ENCODE measurements around the gene DDX42. TPM values are rescaled to one million over a fixed set of nuclear protein-coding genes. Genes with fewer than 3 reads are reported as not detected.
A peak's percentile ranks its signal among the peaks of the same experiment; 100 is the strongest.

The DDX42 gene
- total and polyA plus RNA-seq, 9 of the 15 experiments (the other 6 are each of a cell fraction or from before 2014, with no cell fraction given), result 16.5 to 149 (median 87.6) TPM

- no peak overlapping the region for H3K4me2 ChIP-seq (ENCODE audit: insufficient read depth, low read length)
- ChIA-PET CTCF (ENCODE audit: low intra/inter-chr PET ratio) (no interaction called here), POLR2A (interaction anchor here (0.7 to 1.4 kb wide), 5 partner anchors 15 to 429 kb away, joined by 3 to 9 read pairs (median 3); no protein-coding TSS in a partner anchor)
- H4K20me1 ChIP-seq (replicated peaks; ENCODE audit: control insufficient read depth, insufficient read depth, low read length), result no peaks in the 10 kb centered on the region
- peaks cover 5% of the 10 kb centered on the region; the same call in 1 of the 3 replicates for H3K36me3 ChIP-seq (ENCODE audit: control insufficient read depth, insufficient read depth, low read length)
- no peaks in the 10 kb centered on the region for H3K27me3 ChIP-seq (ENCODE audit: control insufficient read depth in 2 of 2, insufficient read depth in 2 of 2, low read length in 2 of 2)
- no peak for ATAC-seq
- no peak overlapping the region for H3K4me3 ChIP-seq
- H3K9ac ChIP-seq (ENCODE audit: insufficient read depth in 1 of 2, low read depth in 2 of 2, low read length in 2 of 2), result peak overlapping the region in 1 of 2 experiments; percentile 19; a peak in 2 of 4 replicates
- in situ Hi-C loops (cut with MboI) (loop anchor here (25.0 kb wide), 1 partner anchor 410 kb away; the partner anchor contains the start of gene CYB561), intact Hi-C loops (cut with micrococcal nuclease) (loop anchor here (10.0 kb wide), 2 partner anchors 223 to 413 kb away; partner anchors contain the start of gene MAP3K3)
- peaks cover 2% of the 10 kb centered on the region; the same call in 1 of the 2 replicates for H3K9me3 ChIP-seq (replicated peaks; ENCODE audit: control insufficient read depth, insufficient read depth, low read depth, low read length)
- no peak overlapping the region; the same call in 2 of the 3 replicates for H3K27ac ChIP-seq (ENCODE audit: extremely low read depth, low read depth, low read length)
- BruUV-seq (replicated peaks), result no TSS peak
- H2AFZ ChIP-seq (ENCODE audit: low read depth, low read length), result peak overlapping the region; percentile 33; the same call in 1 of the 2 replicates
- TF ChIP-seq NFIC (IDR thresholded peaks at IDR 0.05), result peak; percentile 70; the same call in 1 of the 2 replicates
- TF ChIP-seq, protein P1, sequence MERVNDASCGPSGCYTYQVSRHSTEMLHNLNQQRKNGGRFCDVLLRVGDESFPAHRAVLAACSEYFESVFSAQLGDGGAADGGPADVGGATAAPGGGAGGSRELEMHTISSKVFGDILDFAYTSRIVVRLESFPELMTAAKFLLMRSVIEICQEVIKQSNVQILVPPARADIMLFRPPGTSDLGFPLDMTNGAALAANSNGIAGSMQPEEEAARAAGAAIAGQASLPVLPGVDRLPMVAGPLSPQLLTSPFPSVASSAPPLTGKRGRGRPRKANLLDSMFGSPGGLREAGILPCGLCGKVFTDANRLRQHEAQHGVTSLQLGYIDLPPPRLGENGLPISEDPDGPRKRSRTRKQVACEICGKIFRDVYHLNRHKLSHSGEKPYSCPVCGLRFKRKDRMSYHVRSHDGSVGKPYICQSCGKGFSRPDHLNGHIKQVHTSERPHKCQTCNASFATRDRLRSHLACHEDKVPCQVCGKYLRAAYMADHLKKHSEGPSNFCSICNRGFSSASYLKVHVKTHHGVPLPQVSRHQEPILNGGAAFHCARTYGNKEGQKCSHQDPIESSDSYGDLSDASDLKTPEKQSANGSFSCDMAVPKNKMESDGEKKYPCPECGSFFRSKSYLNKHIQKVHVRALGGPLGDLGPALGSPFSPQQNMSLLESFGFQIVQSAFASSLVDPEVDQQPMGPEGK (CRISPR knock-in tag; IDR thresholded peaks at IDR 0.05; ENCODE audit: borderline replicate concordance), result no peak
- no peak for FAIRE-seq
- H3K4me1 ChIP-seq (replicated peaks in 1 of 2; ENCODE audit: control insufficient read depth in 2 of 2, insufficient read depth in 2 of 2, low read length in 2 of 2), result peaks cover 26 to 36% of the 10 kb centered on the region in 2 experiments
- no peak for DNase-seq (ENCODE audit: extremely low read depth in 1 of 4, low spot score in 3 of 4)
- 71% methylated on average over 3 of the region's 3 CpGs for WGBS (ENCODE audit: insufficient coverage, low coverage, missing lambda C conversion rate)
- H3K9me1 ChIP-seq (ENCODE audit: control insufficient read depth, insufficient read depth, low read length), result no peaks in the 10 kb centered on the region
- peaks cover 35% of the 10 kb centered on the region for H3K79me2 ChIP-seq (ENCODE audit: control insufficient read depth, insufficient read depth, low read length)
Observed at GRCh38 chr17:63847525-63848249, 73.7 kb downstream of the DDX42 start.
